Right renal pelvis (tissue), 4 donors: ENCODE measurements around the gene FFAR2. TPM values are rescaled to one million over a fixed set of nuclear protein-coding genes. Genes with fewer than 3 reads are reported as not detected.

Experiments
- DNase-seq, 4 donors: peaks; one replicate each; pipeline ENCODE4 v3.0.0-alpha.2; 2013; ENCODE audit warnings: low read depth in 4 of 4, low spot score in 3 of 4, missing footprints in 1 of 4
- polyA plus RNA-seq, 4 donors: library from polyadenylated mRNA; unstranded; fragments of 120-200 nt; gene quantifications; one replicate each; pipeline ENCODE4 v1.2.1, GENCODE V29; 2013; ENCODE audit not compliant: insufficient read length in 4 of 4

FFAR2 gene
- polyA plus RNA-seq, 4 donors = 0.21 to 0.37 (median 0.33) TPM

GRCh38 chr19:35478794-35479677 lies 31.0 kb downstream of the FFAR2 start:
- DNase-seq = no peak

GRCh38 chr19:35483089-35483488 lies 35.0 kb downstream of the FFAR2 start:
- DNase-seq = no peak

GRCh38 chr19:35484252-35485036 lies 36.4 kb downstream of the FFAR2 start:
- DNase-seq = no peak

- DNase-seq = no peak
Observed at GRCh38 chr19:35486268-35486708, 38.2 kb downstream of the FFAR2 start.

- DNase-seq = no peak
Observed at GRCh38 chr19:35487656-35488182, 39.7 kb downstream of the FFAR2 start.

- no peak for DNase-seq
Observed at GRCh38 chr19:35488677-35489076, 40.6 kb downstream of the FFAR2 start.

GRCh38 chr19:35490364-35490763 lies 42.3 kb downstream of the FFAR2 start, which contains the start of gene KRTDAP:
Gene KRTDAP (minus strand): TSS chr19:35490464. CDS start chr19:35490442, 22 bp downstream.
- no peak for DNase-seq

GRCh38 chr19:35491836-35492360 lies 43.8 kb downstream of the FFAR2 start:
- no peak for DNase-seq

GRCh38 chr19:35493971-35494370 lies 45.9 kb downstream of the FFAR2 start:
- DNase-seq = no peak

GRCh38 chr19:35495107-35496064 lies 47.3 kb downstream of the FFAR2 start:
- DNase-seq = peak in 2 of 4 donors; percentile 23 to 31

GRCh38 chr19:35497406-35497805 lies 49.3 kb downstream of the FFAR2 start:
- no peak for DNase-seq

- DNase-seq = no peak
Observed at GRCh38 chr19:35498220-35498619, 50.2 kb downstream of the FFAR2 start.

- DNase-seq = no peak
Observed at GRCh38 chr19:35498984-35499527, 51.0 kb downstream of the FFAR2 start.

GRCh38 chr19:35500611-35501010 lies 52.6 kb downstream of the FFAR2 start:
- no peak for DNase-seq

Other genes with a start within 250 kb of the FFAR2 start
- not detected for gene FAM187B, start 219.5 kb upstream of the FFAR2 start, polyA plus RNA-seq
- 10 to 100 TPM; 52.3 to 69.7 (median 52.8) TPM for gene LSR, start 199.3 kb upstream of the FFAR2 start, polyA plus RNA-seq
- gene USF2, start 179.3 kb upstream of the FFAR2 start, polyA plus RNA-seq = 100 to 1,000 TPM; 149 to 179 (median 162) TPM
- under 1 TPM; 0.12 to 0.39 (median 0.18) TPM for gene HAMP, start 165.7 kb upstream of the FFAR2 start, polyA plus RNA-seq
- 10 to 100 TPM in 1 of 4 donors, 1 to 10 TPM in 3; 2.4 to 13.5 (median 2.8) TPM for gene MAG, start 156.1 kb upstream of the FFAR2 start, polyA plus RNA-seq
- 10 to 100 TPM in 2 of 4 donors, 1 to 10 TPM in 2; 6.6 to 31.5 (median 9.0) TPM for gene CD22, start 119.1 kb upstream of the FFAR2 start, polyA plus RNA-seq
- gene FFAR1, start 100.4 kb upstream of the FFAR2 start, polyA plus RNA-seq = under 1 TPM; 0.22 to 0.57 (median 0.33) TPM
- gene FFAR3, start 89.8 kb upstream of the FFAR2 start, polyA plus RNA-seq = under 1 TPM in 3 of 4 donors, not detected in 1; 0.10 to 0.30 (median 0.25) TPM
- gene GPR42, start 77.2 kb upstream of the FFAR2 start, polyA plus RNA-seq = not detected
- gene KRTDAP, start 42.2 kb downstream of the FFAR2 start, polyA plus RNA-seq = under 1 TPM; 0.44 to 0.87 (median 0.63) TPM
- 10 to 100 TPM; 76.2 to 91.6 (median 82.7) TPM for gene DMKN, start 65.4 kb downstream of the FFAR2 start, polyA plus RNA-seq
- under 1 TPM in 2 of 4 donors, not detected in 2; 0.04 to 0.14 TPM for gene SBSN, start 80.1 kb downstream of the FFAR2 start, polyA plus RNA-seq
- not detected for gene GAPDHS, start 85.2 kb downstream of the FFAR2 start, polyA plus RNA-seq
- 100 to 1,000 TPM in 1 of 4 donors, 10 to 100 TPM in 3; 87.8 to 113 (median 90.9) TPM for gene TMEM147, start 97.4 kb downstream of the FFAR2 start, polyA plus RNA-seq
- gene ATP4A, start 115.4 kb downstream of the FFAR2 start, polyA plus RNA-seq = under 1 TPM in 2 of 4 donors, not detected in 2; 0.05 to 0.10 TPM
- gene PMIS2, start 137.9 kb downstream of the FFAR2 start, polyA plus RNA-seq = not detected
- 10 to 100 TPM; 26.6 to 28.5 (median 27.3) TPM for gene HAUS5, start 164.5 kb downstream of the FFAR2 start, polyA plus RNA-seq
- 10 to 100 TPM; 57.9 to 94.9 (median 60.8) TPM for gene RBM42, start 180.8 kb downstream of the FFAR2 start, polyA plus RNA-seq
- 1 to 10 TPM; 1.6 to 3.1 (median 1.7) TPM for gene ETV2, start 193.5 kb downstream of the FFAR2 start, polyA plus RNA-seq
- 100 to 1,000 TPM; 306 to 370 (median 344) TPM for gene COX6B1, start 200.1 kb downstream of the FFAR2 start, polyA plus RNA-seq
- 10 to 100 TPM in 3 of 4 donors, 1 to 10 TPM in 1; 1.6 to 48.7 (median 31.6) TPM for gene UPK1A, start 218.3 kb downstream of the FFAR2 start, polyA plus RNA-seq